Vagina (tissue), 2 donors: ENCODE results near the gene TP53TG5.

Source experiments
- CTCF ChIP-seq, 3 experiments: fragments of 450-650 bp in 2 of 3; fragments of 200-600 bp in 1 of 3; sonication (generic) in 1 of 3; IDR thresholded peaks; one replicate each; pipeline ENCODE4 v1.5.1; 2017 to 2019; ENCODE audit warnings: antibody characterized with exemption in 3 of 3, mild to moderate bottlenecking in 2 of 3, moderate library complexity in 2 of 3
- POLR2AphosphoS5 ChIP-seq, 2 donors: sonication (generic); formaldehyde crosslinking; IDR thresholded peaks; one replicate each; pipeline ENCODE4 v1.9.0; 2017; ENCODE audit warnings: antibody characterized with exemption in 2 of 2, mild to moderate bottlenecking in 2 of 2, low read depth in 1 of 2; ENCODE audit not compliant: insufficient read depth in 1 of 2

- TF ChIP-seq POLR2AphosphoS5 (IDR thresholded peaks at IDR 0.05; ENCODE audit: insufficient read depth in 1 of 2, low read depth in 1 of 2) (no peak), CTCF (IDR thresholded peaks at IDR 0.05) (no peak)
These were observed 30.7 kb downstream of the TP53TG5 start for GRCh38 chr20:45347297-45347935.
